Tibial nerve (tissue), 3 donors: ENCODE measurements around the gene CDK6.

Experiments
- EP300 ChIP-seq, 2 donors: sonication (generic); formaldehyde crosslinking; IDR thresholded peaks; one replicate each; pipeline ENCODE4 v1.6.1; 2017; ENCODE audit warnings: antibody characterized with exemption in 2 of 2, mild to moderate bottlenecking in 1 of 2
- POLR2A ChIP-seq, 2 donors: fragments of 450-650 bp; IDR thresholded peaks; one replicate each; pipeline ENCODE4 v1.6.1; 2017; ENCODE audit warnings: antibody characterized with exemption in 2 of 2, mild to moderate bottlenecking in 2 of 2, moderate library complexity in 2 of 2

GRCh38 chr7:92808006-92808405 lies 28.4 kb downstream of the CDK6 start:
- TF ChIP-seq EP300 (IDR thresholded peaks at IDR 0.05) (no peak), POLR2A (IDR thresholded peaks at IDR 0.05) (no peak)
